Muscle of arm (tissue), 12 donors: Measurements from ENCODE around the gene TBC1D2B. TPM values are rescaled to one million over a fixed set of nuclear protein-coding genes. Genes with fewer than 3 reads are reported as not detected.
"Not testable (repeated sequence)": the region's sequence is repeated elsewhere in the genome, so short reads cannot be mapped to it uniquely, and the experiment has no call there.

Experiments
- DNase-seq: peaks from one replicate; pipeline ENCODE4 v3.0.0-alpha.2; 2013
- polyA plus RNA-seq, 12 donors: library from polyadenylated mRNA; unstranded; fragments of 120-200 nt; gene quantifications; one replicate each; pipeline ENCODE4 v1.2.1, GENCODE V29; 2013; ENCODE audit not compliant: insufficient read length in 12 of 12

TBC1D2B gene
- polyA plus RNA-seq, 12 donors = 24.3 to 43.2 (median 27.8) TPM; not detected in 1

- DNase-seq = not testable (repeated sequence)
Measured at GRCh38 chr15:77977903-77978758, 99.4 kb downstream of the TBC1D2B start.

GRCh38 chr15:77976760-77977525, 100.6 kb downstream of the TBC1D2B start:
- not testable (repeated sequence) for DNase-seq

- not testable (repeated sequence) for DNase-seq
Measured at GRCh38 chr15:77976095-77976450, 101.4 kb downstream of the TBC1D2B start.

GRCh38 chr15:77975332-77976094, 102.0 kb downstream of the TBC1D2B start:
- DNase-seq = no peak

- DNase-seq = no peak
Measured at GRCh38 chr15:77974416-77975331, 102.8 kb downstream of the TBC1D2B start.

GRCh38 chr15:77974098-77974414, 103.5 kb downstream of the TBC1D2B start:
- no peak for DNase-seq

- not testable (repeated sequence) for DNase-seq
Measured at GRCh38 chr15:77973273-77974097, 104.0 kb downstream of the TBC1D2B start.

GRCh38 chr15:77972706-77973105, 104.8 kb downstream of the TBC1D2B start:
- DNase-seq = not testable (repeated sequence)

- not testable (repeated sequence) for DNase-seq
Measured at GRCh38 chr15:77971875-77972274, 105.6 kb downstream of the TBC1D2B start.

GRCh38 chr15:77970813-77971360, 106.6 kb downstream of the TBC1D2B start:
- not testable (repeated sequence) for DNase-seq

GRCh38 chr15:77969055-77969454, 108.5 kb downstream of the TBC1D2B start:
- DNase-seq = no peak

GRCh38 chr15:77967798-77968197, 109.7 kb downstream of the TBC1D2B start:
- no peak for DNase-seq

- DNase-seq = not testable (repeated sequence)
Measured at GRCh38 chr15:77967235-77967615, 110.3 kb downstream of the TBC1D2B start.

- peak; percentile 53 for DNase-seq
Measured at GRCh38 chr15:77966540-77967234, 110.8 kb downstream of the TBC1D2B start.

GRCh38 chr15:77964193-77964592, 113.3 kb downstream of the TBC1D2B start:
- no peak for DNase-seq

- peak; percentile 84 for DNase-seq
Measured at GRCh38 chr15:77959432-77959879, 118.1 kb downstream of the TBC1D2B start.

GRCh38 chr15:77958716-77959431, 118.6 kb downstream of the TBC1D2B start:
- DNase-seq = not testable (repeated sequence)

GRCh38 chr15:77958021-77958420, 119.5 kb downstream of the TBC1D2B start:
- DNase-seq = not testable (repeated sequence)
